GM18526 (cell line): ENCODE data around the gene SFTA2.

ENCODE experiments used
- POLR2A ChIP-seq: IDR thresholded peaks from 3 replicates; pipeline ENCODE4 v1.6.1; 2011; ENCODE audit not compliant: insufficient read length; ENCODE audit errors: extremely low read depth

The SFTA2 gene

DNA sequence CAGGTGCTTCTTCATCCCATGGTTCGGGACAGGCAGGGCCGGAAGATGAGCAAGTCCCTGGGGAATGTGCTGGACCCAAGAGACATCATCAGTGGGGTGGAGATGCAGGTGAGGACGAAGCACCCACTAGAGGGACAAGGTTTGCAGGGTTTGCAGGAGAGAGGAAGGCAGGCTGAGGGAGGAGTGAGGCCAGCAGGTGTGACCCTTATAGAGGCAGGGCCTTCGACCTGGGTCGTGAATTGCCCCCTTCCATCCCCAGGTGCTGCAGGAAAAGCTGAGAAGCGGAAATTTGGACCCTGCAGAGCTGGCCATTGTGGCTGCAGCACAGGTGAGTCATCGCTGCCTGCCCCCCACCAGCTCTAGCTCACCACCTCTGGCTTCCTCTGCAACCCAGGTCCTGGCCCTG is 9.5 kb downstream of the SFTA2 start:
- no peak for TF ChIP-seq POLR2A

- TF ChIP-seq POLR2A = no peak
Observed at GRCh38 chr6:30918670-30919069, 13.3 kb downstream of the SFTA2 start.

DNA sequence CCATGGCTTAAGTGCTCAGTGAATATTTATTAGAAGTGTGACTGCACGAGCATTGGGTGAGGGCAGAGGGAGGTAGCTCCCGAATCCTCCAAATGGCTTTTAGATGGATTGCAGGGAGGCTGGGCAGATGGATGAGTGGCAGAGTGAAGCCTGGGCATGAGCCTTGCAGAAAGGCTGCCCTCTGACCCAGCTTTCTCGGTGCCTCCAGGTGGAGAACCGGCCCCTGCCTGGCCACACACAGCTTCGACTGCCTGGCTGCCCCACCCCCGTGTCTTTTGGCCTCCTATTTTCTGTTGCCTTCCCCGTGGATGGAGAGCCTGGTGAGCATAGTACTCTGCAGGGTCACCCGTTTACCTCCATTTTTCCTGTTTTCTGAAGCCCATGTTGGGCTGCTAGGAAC is 14.5 kb downstream of the SFTA2 start:
- no peak for TF ChIP-seq POLR2A

- no peak for TF ChIP-seq POLR2A
Observed at GRCh38 chr6:30917041-30917440, 14.9 kb downstream of the SFTA2 start.

GRCh38 chr6:30915591-30915946 is 16.4 kb downstream of the SFTA2 start:
- TF ChIP-seq POLR2A = no peak

DNA sequence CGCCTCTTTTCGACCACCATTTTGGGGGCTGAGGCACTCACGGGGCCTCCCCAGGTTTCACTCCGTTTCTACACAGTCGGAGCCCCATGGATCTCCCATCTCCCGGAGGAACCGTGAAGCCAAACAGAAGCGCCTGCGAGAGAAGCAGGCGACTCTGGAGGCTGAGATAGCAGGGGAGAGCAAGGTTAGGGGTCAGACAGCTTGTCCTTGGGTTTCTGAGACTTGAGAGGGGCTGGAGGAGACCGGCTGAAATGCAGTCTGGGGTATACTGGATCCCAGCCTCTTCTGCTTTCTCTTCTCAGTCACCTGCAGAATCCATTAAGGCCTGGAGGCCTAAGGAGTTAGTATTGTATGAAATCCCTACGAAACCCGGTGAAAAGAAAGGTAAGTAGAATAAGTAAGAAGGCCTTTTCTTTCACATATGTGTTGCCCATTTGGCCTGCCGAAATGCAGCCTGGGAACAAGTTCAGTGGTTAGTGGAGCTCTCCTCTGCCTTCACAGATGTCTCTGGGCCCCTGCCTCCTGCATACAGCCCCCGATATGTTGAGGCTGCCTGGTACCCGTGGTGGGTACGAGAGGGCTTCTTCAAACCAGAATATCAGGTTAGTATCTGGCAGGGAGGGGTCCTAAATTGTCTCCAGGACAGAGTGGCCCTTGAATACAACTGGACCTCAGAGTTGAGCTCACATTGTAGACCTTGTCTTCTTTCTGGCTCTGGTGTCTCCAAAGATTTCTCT is 16.9 kb downstream of the SFTA2 start:
- TF ChIP-seq POLR2A = no peak

GRCh38 chr6:30914076-30914853 is 17.7 kb downstream of the SFTA2 start, which contains the start of gene VARS2:
VARS2 (plus strand) TSS chr6:30914238; CDS start chr6:30914837, 599 bp downstream.
- peak; percentile 80 for TF ChIP-seq POLR2A

- no peak for TF ChIP-seq POLR2A
Observed at GRCh38 chr6:30913721-30914075, 18.3 kb downstream of the SFTA2 start.

DNA sequence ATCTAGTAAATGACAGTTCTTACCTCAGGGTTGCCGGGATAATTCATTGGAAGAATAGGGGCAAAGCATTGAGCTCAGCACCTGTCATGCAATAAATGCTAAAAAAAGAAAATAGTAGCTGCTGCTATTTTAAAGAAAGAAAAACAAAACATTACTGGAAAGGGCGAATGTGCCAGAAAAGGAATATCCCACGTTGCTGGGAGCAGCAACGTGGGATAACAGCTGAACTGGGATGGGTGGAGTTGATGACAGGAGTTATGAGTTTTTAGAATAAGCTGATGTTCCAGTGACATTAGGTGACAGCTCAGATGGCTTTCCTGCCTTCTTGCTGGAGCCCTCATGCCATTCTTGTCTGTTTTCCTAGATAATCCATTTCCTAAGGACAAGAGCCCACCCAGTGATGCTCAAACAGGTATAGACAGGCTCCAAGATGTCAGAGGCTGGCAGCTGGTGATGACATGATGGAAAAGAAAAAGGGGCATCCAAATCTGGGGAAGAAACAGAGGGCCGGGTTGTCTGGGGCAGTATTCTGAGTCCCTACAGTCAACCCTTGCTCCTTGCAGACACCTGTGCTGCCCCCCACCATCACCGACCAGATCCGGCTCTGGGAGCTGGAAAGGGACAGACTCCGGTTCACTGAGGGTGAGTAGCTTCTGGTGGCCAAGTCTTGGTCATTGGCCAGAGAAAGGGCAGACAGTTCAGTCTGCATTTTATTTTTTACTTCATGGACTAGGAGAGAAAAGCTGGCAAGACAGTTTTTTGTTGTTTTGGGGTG is 19.0 kb downstream of the SFTA2 start:
- no peak for TF ChIP-seq POLR2A

DNA sequence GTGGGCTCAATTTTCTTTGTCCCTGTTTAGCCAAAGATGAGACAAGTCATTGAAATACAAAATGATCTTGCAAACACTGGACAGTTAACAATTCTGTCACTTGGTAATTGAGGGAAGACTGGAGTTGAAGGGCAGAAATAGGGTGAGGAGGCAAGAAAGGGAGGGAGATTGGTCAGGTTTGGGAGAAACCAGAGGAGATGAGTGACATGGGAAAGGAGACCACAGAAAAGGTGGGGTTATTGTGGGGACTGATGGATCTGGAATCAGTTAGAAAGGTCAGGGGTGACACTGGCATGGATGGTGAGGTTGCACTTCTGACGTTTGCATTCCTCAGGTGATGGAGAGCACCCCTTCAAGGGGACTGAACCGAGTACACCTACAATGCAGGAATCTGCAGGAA is 23.3 kb downstream of the SFTA2 start:
- no peak for TF ChIP-seq POLR2A

DNA sequence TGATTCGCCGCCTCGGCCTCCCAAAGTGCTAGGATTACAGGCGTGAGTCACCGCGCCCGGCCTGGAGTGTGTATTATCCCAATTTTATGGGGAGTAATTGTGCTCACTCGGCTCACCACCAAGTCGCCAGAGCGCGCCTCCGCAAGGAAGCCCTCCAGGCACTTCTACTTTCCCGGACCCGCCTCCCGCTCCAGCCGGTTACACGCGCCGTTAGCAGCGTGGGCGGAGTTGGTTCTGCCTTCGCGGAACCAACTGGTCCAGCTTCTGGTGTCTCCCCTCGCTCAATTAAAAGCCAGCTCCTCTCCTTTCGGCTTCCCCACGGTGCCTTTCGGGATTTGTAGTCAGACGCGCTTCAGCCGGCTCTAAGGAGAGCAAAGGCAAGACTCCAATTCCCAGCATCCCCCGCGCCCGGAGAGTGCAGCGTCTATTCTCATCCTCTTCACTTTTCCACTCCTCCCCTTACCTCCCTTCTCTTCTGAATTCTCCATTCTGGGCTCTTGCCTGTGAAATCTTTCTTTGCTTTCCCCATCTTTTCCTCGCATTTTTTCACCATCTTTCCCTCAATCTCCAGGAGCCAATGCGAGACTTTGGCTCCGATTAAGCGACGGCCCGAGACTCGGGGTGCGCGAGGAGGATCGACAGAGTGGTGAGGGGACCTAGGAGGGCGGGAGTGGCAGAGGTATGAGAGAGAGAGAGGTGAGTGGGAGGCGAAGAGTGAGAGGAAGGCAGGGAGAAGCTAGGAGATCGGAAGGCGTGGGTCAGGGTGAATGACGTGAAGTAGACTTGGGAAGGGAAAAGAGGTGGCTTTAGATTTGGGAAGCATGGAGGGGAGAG is 24.0 kb downstream of the SFTA2 start, which contains the start of gene GTF2H4:
Gene GTF2H4 (plus strand): TSS at position 450 of the 834 bp plus-strand sequence.
- TF ChIP-seq POLR2A = peak; percentile 37

GRCh38 chr6:30903236-30903635 is 28.7 kb downstream of the SFTA2 start:
- TF ChIP-seq POLR2A = no peak

GRCh38 chr6:30902709-30903108 is 29.3 kb downstream of the SFTA2 start:
- no peak for TF ChIP-seq POLR2A

- TF ChIP-seq POLR2A = no peak
Observed at GRCh38 chr6:30901436-30901835, 30.5 kb downstream of the SFTA2 start.

- no peak for TF ChIP-seq POLR2A
Observed at GRCh38 chr6:30900863-30901417, 31.0 kb downstream of the SFTA2 start.

DNA sequence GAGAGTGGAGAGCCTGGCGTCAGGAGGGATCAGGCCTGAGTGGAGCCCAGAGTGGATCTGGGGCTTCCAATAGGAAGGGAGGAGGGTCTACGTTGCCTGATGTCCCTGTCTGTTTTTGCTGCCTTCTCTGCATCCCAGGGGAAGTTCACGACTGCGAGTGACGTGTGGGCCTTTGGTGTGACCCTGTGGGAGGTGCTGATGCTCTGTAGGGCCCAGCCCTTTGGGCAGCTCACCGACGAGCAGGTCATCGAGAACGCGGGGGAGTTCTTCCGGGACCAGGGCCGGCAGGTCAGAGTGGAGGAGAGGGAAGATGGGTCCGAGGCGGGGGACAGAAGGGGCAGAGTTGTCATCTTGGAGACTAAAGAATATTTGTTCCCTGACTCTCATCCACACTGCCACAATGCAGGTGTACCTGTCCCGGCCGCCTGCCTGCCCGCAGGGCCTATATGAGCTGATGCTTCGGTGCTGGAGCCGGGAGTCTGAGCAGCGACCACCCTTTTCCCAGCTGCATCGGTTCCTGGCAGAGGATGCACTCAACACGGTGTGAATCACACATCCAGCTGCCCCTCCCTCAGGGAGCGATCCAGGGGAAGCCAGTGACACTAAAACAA is 33.1 kb downstream of the SFTA2 start:
- no peak for TF ChIP-seq POLR2A
